ENCODE data around the gene CARD8.
A peak's percentile ranks its signal among the peaks of the same experiment; 100 is the strongest.

The CARD8 gene

DNA sequence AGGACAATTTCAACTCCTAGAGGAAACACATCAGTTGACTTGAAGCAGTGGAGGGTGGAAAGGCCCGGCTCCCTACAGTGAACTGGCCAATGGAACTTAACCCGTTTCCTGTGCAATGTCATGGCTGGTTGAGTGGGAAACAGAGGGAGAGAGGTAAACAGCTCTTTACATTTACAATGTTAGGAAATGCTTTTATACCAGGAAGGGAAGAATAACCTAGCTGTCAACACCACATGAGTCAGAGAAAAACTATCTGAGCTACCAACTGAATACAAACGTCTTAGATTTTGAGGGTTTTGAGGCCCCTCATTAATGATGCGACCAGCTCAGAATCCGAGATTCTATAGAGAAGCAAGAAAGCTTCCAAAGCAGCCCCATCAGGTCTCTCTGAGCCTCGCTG, 36.7 kb downstream of the CARD8 start:
- peak; percentile 74 for FAIRE-seq

DNA sequence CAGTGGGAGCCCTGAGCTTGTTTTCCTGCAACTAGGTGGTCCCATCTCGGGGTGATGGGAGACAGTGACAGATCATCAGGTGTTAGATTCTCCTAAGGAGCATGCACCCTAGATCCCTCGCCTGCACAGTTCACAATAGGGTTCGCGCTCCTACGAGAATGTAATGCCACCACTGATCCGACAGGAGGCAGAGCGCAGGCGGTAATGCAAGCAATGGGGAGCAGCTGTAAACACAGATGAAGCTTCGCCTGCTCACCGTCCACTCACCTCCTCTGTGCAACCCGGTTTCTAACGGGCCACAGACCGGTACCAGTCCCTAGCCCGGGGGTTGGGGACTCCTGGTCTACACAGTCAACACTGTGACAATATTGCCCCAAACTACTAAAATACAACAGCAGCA, 38.8 kb downstream of the CARD8 start:
- DNase-seq (ENCODE audit: insufficient read length, low spot score): no peak
- FAIRE-seq: no peak

More for the DNA sequence above, 36.7 kb downstream of the CARD8 start:
- peak; percentile 42 for DNase-seq (ENCODE audit: insufficient read length, low spot score)

DNA sequence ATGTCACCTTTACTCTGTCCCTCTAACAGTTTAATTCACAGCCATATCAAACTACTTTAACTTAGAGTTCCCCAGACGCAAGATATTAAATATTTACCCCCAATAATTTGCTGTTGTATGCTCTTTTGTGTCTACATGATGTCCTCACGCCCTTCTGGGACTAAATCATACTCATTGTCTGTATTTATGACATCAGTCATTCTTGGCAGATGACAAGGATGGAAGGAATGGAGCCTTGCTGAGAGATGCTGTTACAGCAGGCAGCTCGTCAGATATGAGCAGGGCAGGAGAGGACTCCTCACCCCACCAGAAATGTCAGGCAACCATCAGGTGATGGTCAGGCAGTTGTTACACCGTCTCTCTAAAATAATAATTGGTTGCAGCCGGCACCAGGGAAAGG, 41.8 kb downstream of the CARD8 start:
- no peak for DNase-seq (ENCODE audit: insufficient read length, low spot score)
- no peak for FAIRE-seq

DNA sequence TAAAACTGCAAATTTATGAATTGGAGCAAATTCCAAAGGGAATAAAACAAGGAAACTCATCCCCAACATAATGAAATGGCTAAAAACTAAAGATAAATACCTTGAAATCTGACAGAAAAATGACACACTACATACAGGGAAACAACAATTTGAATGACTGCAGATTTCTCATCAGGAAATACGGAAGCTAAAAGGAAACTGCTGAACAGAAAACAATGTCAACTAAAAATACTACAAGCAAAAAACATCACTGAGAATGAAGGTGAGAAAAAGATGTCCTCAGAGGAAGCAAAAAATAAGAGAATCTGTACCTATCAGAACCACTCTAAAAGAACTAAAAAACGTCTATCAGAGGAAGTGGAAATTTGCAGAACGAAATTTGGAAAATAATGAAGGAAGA, 45.7 kb downstream of the CARD8 start:
- no peak for FAIRE-seq
- no peak for DNase-seq (ENCODE audit: insufficient read length, low spot score)

DNA sequence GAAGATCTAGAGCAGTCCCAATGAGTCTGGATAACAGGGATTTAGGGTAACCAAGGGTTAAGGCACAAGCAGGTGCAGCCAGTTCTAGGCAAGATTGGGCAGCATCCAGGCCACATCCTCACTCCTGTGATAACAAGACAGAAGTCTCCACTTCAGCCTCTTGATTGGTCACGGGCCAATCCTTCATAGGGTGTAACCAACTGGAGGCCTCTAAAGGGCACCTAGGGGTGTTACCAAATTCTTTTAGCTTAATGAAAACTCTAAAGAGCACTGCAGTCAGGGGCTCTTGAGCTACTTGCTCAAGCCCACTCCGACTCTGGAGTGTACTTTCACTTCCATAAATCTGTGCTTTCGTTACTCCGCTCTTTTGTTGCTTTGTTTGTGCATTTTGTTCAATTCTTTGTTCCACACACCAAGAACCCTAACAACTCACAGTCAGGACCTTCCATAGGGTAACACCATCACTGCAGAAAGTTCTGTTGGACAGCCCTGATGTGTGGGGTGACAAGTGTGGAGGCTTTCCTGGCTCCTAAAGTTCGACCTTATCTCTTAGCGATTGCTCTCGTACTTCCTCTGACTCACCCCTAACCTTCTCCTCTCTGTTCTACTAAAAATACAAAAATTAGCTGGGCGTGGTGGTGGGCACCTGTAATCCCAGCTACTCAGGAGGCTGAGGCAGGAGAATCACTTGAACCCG, 49.2 kb downstream of the CARD8 start:
- no peak for FAIRE-seq
- no peak for DNase-seq (ENCODE audit: insufficient read length, low spot score)

DNA sequence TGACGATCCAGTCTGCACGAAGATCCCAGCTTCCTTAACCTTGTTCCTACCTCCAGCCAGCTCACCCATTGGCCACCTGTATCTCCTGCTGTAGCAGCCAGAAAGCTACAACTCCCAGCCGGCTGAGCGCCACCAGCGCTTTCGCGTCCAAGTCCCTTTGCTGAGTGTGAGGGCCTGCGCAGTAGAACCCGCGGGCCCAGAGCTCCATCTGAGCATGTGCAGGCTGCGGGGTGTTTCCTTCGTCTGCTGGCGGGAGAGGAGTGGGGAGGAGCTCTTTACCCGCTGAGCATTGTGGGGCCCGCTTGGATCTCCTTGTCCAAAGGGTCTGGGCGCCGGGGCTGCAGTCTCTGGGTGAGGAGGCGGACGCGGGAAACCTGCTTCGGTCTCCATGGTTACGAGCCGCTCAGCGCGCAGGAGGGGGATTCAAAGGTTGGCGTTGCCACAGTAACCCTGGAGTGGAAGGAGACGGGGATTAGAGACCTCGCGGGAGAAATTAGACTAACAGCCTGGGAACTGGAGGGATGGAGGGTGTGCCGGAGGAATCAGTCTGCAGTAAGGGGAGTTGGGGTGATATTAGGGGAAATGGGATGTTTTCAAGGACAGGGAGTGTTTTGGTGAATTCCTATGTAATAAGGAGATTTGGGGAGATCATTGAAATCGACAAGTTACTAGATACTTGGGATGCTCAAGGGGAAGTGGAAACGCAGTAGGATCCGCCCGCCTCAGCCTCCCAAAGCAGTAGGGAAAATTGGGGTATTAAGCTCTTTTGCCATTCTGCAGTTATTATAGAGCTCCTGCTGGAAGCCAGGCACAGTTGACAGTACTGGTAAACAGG, 51.7 kb downstream of the CARD8 start:
- peak; percentile 96 for DNase-seq (ENCODE audit: insufficient read length, low spot score)
- FAIRE-seq: peak; percentile 91

DNA sequence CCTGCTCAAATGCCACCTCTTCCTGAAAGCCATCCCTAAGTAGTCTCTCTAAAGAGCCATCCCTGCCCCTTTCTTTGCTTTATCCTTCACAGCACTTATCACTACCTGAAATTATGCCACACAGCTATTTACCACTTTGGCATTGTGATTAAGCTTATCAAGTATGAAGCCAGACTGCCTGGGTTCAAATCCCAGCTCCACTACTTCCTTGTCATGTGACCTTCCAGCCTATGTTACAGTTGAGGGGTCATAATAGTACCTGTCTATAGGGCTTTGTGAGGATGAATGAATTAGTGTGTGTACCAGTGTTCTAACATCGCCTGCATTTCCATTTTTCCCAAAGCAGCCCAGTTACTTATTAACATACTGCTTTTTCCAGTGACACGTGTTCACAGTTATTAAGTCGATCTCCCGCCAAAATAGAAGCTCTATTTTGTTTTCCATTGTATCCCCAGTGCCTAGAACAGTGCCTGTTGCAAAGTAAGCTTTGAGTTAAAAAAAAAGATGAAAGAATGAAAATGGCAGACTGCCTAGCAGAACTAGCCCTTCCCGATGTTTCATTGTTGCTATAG, 52.4 kb downstream of the CARD8 start:
- DNase-seq (ENCODE audit: insufficient read length, low spot score) (no peak), FAIRE-seq (no peak)

DNA sequence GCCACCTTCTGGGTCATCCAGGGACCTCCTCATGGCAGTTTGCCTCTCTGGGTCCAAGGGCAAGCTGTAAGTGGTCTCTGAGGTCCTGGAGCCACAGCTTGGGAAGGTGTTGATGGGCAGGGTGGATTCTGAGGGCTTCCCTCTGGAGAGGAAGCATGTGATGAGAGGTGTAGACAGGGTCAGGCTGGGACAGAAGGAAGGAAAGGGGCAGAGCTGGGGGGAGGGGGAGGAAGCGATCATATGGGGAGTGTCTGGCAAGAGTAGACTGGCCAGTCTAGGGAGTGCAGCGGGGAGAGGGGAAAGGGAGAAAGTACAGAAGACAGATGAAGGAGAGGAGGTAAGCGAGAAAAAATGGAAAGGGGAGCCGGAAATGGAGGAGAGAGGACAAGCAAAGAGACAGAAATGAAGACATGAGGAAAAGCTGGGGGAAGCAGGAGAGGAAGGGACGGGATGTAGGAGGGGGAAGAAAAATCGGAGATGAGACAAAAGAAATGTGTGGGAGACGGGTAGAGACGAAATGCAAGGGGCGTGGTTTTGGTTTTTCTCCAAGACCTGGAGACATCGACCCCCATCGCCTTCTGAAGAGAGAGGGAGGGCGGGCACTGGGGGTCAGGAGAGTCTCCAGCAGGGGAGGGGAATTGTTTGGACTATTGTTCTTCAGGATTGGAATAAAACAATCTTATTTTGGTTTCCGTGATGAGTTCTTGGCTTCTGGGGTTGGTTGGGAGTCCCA, 58.6 kb downstream of the CARD8 start:
- FAIRE-seq (no peak), DNase-seq (ENCODE audit: insufficient read length, low spot score) (no peak)

DNA sequence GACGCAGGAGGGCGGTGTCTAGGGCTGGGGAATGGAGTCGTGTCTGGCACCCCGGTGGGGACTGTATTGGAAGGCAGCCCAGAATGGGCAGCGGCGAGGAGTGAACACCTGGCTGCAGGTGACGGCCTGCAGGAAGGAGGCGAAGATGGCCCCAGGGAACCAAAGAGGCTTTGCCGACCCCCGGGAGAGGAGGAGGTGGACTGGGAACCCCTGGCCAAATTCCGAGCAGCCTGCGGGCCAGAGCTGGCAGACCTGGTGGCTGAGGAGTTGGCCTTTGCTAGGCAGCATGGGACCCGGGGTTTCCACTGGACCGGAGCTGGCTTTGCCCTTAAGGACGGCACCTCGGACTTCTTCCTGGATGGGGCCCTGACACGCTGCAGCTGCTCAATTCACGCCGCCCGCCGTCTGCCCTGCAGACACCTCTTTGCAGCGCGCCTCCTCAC, 59.4 kb downstream of the CARD8 start:
- DNase-seq (ENCODE audit: insufficient read length, low spot score) (no peak), FAIRE-seq (no peak)

DNA sequence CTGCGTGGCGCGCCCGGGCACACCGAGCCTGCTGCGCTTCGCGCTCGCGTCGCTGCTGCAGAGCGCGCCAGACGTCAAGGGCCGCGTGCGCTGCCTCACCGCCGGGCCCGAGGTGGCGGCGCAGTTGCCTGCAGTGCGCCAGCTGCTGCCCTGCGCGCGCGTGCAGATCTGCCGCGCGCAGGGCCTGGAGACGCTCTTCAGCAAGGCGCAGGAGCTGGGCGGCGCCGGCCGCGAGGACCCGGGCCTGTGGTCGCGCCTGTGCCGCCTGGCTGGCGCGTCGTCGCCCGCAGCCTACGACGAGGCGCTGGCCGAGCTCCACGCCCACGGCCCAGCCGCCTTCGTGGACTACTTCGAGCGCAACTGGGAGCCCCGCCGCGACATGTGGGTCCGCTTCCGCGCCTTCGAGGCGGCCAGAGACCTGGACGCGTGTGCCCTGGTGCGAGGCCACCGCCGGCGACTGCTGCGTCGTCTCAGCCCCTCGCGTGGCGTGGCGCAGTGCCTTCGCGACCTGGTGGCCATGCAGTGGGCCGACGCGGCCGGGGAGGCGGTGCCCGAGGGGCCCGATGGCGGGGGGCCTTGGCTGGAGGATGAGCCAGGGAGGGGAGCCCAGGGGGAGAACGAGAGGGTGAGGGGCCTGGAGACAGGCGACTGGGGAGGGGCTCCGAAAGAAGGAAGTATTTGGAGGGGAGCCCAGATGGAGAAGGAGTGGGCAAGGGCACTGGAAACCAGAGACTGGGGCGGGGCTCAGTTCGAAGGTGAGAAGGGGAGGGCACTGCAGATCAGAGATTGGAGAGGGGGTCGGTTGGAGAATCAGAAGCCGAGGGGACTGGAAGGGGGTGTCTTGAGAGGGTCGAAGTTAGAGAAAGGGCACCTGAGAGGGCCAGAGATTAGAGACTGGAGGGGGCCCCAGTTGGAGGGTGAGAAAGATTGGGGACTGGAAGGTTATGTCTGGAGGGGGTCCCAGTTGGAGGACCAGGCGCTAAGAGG, 60.6 kb downstream of the CARD8 start:
- no peak for DNase-seq (ENCODE audit: insufficient read length, low spot score)
- FAIRE-seq: no peak

DNA sequence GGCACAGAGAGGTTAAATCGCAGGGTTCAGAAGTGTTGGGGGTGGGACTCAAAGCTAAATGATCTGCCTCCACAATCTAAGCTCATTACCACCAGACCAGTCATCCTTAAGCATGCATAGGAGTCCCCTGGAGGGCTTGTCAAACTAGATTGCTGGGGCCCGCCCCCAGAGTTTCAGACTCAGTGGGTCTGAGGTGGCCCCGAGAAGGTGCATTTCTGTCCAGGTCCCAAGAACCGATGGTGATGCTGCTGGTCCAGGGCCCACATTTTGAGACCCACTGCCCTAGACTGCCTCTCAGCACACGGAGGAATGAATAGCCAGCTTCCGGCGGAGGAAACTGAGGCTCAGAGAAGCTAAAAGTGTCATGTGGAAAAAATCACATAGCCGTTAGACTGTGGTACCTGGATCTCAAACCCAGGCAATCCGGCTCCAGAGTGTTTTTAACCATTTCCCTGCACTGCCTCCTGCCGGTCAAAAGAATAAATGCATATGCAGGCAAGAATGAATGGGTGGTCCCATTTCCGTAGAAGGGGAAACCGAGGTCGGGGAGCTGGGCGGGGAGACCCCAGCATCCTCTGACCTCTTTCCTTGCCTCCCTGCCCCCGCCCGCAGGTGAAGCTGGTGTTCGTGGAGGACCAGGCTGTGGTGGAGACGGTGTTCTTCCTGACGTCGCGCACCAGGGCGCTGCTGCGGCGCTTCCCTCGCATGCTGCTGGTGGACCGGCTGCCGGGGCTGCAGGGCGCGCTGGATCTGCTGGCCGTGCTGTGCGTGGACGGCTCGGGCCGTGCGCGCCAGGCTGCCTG, 61.5 kb downstream of the CARD8 start:
- FAIRE-seq (no peak), DNase-seq (ENCODE audit: insufficient read length, low spot score) (no peak)

DNA sequence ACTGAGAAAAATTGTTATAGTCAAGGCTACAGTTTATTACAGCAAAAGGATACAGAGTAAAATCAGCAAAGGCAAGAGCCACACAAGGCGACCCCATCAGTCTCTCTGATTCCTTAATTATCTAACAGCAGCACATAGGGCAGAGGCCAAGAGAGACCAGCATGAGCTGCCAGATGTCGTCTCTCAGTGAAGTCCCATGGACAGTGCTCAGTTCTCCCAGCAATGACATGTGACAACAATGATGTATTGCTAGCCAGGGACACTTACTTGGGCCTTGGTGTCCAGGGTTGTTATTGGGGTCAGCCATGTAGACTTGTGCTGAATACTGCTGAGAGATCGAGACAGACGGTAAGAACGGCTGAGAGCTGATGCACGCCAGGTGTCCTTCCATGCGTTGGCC, 63.0 kb downstream of the CARD8 start:
- FAIRE-seq (no peak), DNase-seq (ENCODE audit: insufficient read length, low spot score) (no peak)

DNA sequence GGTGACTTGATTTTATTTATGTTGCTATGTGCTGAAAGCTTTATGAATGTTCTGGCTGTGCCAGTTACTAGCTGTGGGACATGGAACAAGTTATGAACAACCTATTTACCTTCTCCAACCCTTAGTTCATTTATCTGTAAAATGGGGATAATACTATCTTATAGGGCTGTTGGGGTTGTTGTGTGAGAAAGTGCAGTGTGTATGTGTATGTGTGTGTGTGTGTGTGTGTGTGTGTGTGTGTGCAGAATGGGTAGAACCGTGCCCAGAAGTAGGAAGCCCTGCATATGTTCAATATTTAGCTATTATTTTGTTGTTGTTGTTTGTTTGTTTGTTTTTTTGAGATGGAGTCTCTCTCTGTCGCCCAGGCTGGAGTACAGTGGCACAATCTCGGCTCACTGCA, 64.8 kb downstream of the CARD8 start:
- no peak for DNase-seq (ENCODE audit: insufficient read length, low spot score)
- no peak for FAIRE-seq

DNA sequence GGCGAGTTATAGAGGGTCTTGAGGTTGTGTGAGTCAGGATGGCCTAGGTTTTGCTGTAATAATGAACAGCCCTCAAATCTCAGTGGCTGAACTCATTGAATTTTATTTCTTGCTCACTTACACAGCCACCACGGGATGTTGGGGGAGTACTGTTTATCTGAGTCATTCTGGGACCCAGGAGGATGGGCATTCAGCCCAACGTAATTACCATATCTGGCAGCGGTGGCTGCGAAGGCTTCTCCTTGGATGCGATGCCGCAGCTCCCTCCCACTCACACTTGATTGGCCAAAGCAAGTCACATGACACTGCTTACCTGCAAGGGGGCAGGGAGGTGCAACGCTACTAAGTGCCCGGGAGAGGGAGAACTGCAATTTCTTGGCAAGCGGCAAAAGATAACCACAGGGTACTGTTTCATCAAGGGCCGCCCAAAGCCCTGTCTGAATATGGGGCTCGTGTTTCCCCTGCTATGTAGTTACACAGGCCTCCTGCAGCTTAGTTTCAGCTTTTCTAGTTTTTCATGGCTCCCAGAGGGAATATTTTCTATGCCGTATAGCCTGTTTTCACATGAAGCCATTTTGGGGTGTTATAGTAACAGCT, 65.3 kb downstream of the CARD8 start:
- DNase-seq (ENCODE audit: insufficient read length, low spot score) (no peak), FAIRE-seq (peak; percentile 57)

DNA sequence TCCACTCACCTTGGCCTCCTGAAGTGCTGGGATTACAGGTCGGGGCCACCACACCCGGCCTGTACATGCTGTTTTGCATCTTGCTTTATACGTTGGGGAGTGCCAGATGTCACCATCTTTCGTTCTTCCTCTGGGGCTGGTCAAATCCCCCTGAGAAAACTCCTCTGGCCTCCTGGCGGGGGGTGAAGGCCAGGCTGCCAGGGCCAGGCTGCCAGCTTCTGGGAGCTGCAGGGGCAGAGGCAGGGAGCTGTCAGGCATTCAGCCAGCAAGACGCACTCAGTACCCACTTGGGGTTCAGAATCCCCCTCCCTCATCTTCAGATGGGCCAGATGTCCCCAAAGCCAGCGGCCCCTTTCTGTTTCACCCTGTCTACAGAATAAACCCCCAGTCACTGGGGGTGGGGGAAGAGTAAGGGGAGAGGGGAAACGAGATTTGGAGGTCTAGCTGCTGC, 69.1 kb downstream of the CARD8 start:
- FAIRE-seq (no peak), DNase-seq (ENCODE audit: insufficient read length, low spot score) (no peak)

DNA sequence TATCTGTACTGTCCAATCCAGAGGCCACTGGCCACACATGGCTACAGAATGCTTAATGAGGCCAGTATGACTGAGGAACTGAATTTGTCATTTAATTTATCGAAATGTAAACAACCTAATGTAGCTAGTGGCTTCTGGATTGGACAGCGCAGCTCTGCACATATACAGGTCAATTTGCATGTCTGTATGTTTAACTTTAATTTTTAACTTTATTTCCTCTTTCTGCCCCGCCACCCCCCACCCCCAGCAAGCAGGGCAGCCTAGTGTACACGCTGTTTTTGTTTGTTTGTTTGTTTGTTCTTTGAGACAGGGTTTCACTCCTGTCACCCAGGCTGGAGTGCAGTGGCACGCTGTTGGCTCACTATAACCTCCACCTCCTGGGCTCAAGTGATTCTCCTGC, 69.7 kb downstream of the CARD8 start:
- no peak for FAIRE-seq
- DNase-seq (ENCODE audit: insufficient read length, low spot score): no peak

DNA sequence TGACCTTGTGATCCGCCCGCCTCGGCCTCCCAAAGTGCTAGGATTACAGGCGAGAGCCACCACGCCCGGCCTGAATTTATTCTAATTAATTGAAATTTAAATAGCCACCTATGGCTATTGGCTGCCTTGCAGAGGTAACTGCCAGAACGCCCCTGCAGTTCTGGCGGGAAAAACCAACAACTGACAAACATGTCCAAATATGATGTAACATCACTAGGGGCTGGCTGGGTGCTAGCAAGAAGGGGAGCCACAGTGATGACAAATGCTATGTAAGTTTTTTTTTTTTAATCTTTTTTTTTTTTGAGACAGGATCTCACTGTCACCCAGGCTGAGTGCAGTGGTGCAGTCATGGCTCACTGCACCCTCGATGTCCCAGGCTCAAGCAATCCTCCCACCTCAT, 72.4 kb downstream of the CARD8 start:
- no peak for FAIRE-seq
- no peak for DNase-seq (ENCODE audit: insufficient read length, low spot score)

DNA sequence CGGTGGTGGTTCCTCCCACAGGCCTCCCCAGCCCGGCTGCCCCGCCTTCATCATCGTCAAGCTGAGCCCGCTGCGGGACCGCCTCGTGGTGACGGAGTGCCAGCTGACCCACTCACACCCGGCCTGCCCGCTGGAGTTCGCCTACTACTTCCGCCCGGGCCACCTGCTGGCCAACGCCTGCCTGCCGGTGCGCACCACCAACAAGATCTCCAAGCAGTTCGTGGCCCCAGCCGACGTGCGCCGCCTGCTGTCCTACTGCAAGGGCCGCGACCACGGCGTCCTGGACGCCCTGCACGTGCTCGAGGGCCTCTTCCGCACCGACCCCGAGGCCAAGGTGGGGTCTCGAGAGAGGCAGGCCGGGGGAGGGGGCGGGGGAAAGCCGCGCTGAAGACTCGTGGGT, 73.3 kb downstream of the CARD8 start:
- no peak for DNase-seq (ENCODE audit: insufficient read length, low spot score)
- no peak for FAIRE-seq

DNA sequence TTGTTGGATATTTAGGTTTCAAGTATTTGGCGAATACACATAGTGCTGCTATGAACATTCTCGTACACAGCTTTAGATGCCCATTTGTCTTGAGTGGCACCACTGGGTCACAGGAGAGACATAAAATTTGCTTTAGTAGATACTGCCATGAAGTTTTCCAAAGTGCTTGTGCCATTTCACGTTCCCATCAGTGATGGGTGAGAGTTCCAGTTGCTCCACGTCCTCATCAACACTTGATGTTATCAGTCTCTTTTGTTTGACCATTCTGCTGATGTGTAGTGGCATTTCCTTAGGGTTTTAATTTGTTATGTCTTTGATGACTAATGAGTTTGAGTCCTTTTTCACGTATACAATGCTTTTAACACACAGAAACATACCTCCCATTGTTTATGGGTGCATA, 74.2 kb downstream of the CARD8 start:
- no peak for FAIRE-seq
- DNase-seq (ENCODE audit: insufficient read length, low spot score): no peak

Measured in HTR-8/SVneo (cell line).